Spinal cord (tissue), 10 donors: ENCODE data around the gene SAV1. TPM values are rescaled to one million over a fixed set of nuclear protein-coding genes. Genes with fewer than 3 reads are reported as not detected.
"Not testable (repeated sequence)": the region's sequence is repeated elsewhere in the genome, so short reads cannot be mapped to it uniquely, and the experiment has no call there.

Experiments
- DNase-seq, 6 donors: peaks; one replicate each; pipeline versions ENCODE4 v3.0.0 to v3.0.0-alpha.2; 2013 to 2015; ENCODE audit warnings: low spot score in 6 of 6, low read depth in 4 of 6
- H3K27ac ChIP-seq: one replicate; pipeline ENCODE4 v1.5.1; 2013; ENCODE audit warnings: low read depth, low read length, control low read depth
- H3K27me3 ChIP-seq: one replicate; pipeline ENCODE4 v1.6.1; 2013; ENCODE audit warnings: low read length; ENCODE audit not compliant: control insufficient read depth, insufficient read depth
- H3K36me3 ChIP-seq: one replicate; pipeline ENCODE4 v1.6.1; 2013; ENCODE audit warnings: low read length; ENCODE audit not compliant: control insufficient read depth, insufficient read depth
- H3K4me1 ChIP-seq: one replicate; pipeline ENCODE4 v1.6.1; 2013; ENCODE audit warnings: low read length; ENCODE audit not compliant: control insufficient read depth, insufficient read depth
- H3K4me3 ChIP-seq: one replicate; pipeline ENCODE4 v1.5.1; 2013; ENCODE audit warnings: low read depth, low read length, control low read depth
- H3K9me3 ChIP-seq: one replicate; pipeline ENCODE4 v1.6.1; 2013; ENCODE audit warnings: low read length; ENCODE audit not compliant: control insufficient read depth, insufficient read depth
- WGBS: methylation state at CpG from one replicate; pipeline ENCODE4 v1.1.5; 2013; ENCODE audit warnings: missing lambda C conversion rate; ENCODE audit not compliant: insufficient coverage; 5-methylcytosine and 5-hydroxymethylcytosine counted together
- polyA plus RNA-seq, 2 donors: library from polyadenylated mRNA; unstranded; fragments of 120-200 nt; gene quantifications; one replicate each; pipeline ENCODE4 v1.2.1, GENCODE V29; 2013; ENCODE audit not compliant: insufficient read length in 2 of 2
- total RNA-seq, 2 donors: library from RNA; depleted of rRNA in 1 of 2; stranded (reverse); fragments of 120-200 nt in 1 of 2; fragments of >200 nt in 1 of 2; gene quantifications; one replicate each; pipeline versions ENCODE4 v1.2.3 to v1.2.4, GENCODE V29; 2013 to 2014
- donor health status: healthy.

SAV1 gene
- total and polyA plus RNA-seq, 4 donors = 20.7 to 30.2 (median 26.2) TPM

DNA sequence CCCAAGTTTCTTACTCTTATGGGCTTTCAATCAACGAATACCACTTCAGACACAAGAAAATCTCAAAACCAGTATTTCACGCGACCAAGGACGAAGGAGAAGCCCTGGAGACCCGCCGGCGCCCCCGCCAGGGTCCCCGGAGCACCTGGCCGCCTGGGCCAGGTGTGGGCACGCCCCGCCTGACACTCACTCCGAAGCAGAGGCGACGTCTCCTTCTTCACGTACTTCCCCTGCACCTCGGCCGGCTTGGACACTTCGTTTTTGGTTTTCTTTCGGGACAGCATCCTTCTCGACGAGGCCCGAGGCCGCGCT lies 466 bp downstream of the SAV1 start:
- peak in 1 of 6 donors; percentile 28 for DNase-seq
- Histone ChIP-seq H3K9me3 (no peaks in the 10 kb centered on the region), H3K27ac (peak overlapping the region; percentile 95), H3K4me3 (peak overlapping the region; percentile 77), H3K36me3 (no peaks in the 10 kb centered on the region), H3K27me3 (no peaks in the 10 kb centered on the region), H3K4me1 (no peaks in the 10 kb centered on the region)
- WGBS = under 1% methylated on average over 25 of the region's 25 CpGs

DNA sequence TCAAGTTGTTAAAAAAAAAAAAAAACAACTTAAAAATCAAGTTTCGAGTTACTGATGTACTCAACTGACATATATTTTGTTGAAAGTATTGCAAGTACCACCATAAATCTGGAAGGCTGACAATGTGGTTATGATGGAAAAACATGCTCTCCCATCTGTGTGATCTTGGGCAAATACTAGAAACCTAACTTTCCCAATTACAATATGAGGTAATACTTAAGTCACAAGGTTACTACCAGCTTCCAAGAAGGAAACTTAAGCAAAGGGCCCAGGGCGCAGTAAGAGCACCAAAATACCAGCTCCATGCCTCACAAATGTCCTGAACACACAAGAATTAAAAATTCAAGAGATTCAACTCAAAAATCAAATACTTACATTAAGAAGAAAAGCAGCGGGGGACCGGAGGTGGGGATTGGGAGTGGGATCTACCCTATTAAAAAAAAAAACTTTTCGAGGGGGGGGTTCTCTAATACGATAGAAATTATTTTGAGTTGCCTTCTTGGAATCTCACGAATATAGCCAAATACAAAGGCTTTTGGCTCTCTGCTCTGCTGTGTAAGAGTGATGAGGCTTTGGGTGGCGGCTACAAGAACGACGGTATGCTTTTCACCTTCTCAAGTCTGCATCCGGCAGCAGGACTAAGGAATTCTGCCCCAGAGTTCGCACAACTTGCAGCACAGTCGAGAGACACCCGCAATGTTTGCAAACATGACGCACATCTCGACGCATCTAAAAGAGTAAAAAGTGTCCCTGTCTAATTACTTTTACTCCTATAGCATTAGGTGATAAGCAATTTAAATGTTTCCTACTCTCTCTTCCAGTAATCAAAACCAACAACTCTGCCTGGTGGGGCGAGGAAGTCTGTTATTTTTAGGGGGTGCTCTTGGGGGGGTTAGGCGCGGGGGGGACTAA lies 1.1 kb downstream of the SAV1 start:
- H3K36me3 ChIP-seq = no peaks in the 10 kb centered on the region
- H3K4me3 ChIP-seq = peak overlapping the region; percentile 77
- H3K27ac ChIP-seq = peak overlapping the region; percentile 95
- peak in 2 of 6 donors; percentile 58 to 61 for DNase-seq
- 0% methylated on average over 5 of the region's 20 CpGs for WGBS
- no peaks in the 10 kb centered on the region for H3K4me1 ChIP-seq
- no peaks in the 10 kb centered on the region for H3K27me3 ChIP-seq
- H3K9me3 ChIP-seq = no peaks in the 10 kb centered on the region

- WGBS = no CpG with 5 or more reads among the region's 5 CpGs
- DNase-seq, H3K36me3 ChIP-seq, H3K27ac ChIP-seq, H3K9me3 ChIP-seq, H3K27me3 ChIP-seq, H3K4me3 ChIP-seq, H3K4me1 ChIP-seq: not testable (repeated sequence)
These were observed 2.8 kb downstream of the SAV1 start for GRCh38 chr14:50665300-50665699.

DNA sequence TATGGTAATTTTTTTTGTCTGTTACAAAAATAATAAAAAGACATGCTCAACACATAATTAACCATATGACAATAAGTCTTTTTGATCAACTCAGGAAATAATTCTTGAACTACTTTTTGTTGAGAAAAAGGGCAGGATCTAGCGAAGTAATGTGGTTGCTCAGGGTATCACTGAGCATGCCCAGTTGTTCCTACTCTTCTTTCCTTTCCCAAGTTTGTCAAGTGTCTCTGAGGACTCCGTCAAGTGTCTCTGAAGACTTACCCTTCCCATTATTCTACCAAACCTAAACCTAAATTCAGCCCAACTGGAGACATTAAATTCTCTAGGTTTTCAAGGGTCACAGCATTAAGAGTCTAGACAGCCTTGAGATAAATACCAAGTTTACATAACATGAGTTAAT lies 3.5 kb downstream of the SAV1 start:
- H3K27me3 ChIP-seq, H3K4me1 ChIP-seq, H3K36me3 ChIP-seq, H3K9me3 ChIP-seq, H3K27ac ChIP-seq, H3K4me3 ChIP-seq, DNase-seq: not testable (repeated sequence)
- WGBS = no CpG with 5 or more reads among the region's 2 CpGs

- Histone ChIP-seq H3K27ac (no peak overlapping the region), H3K9me3 (no peaks in the 10 kb centered on the region), H3K27me3 (no peaks in the 10 kb centered on the region), H3K4me3 (no peak overlapping the region), H3K4me1 (no peaks in the 10 kb centered on the region), H3K36me3 (no peaks in the 10 kb centered on the region)
- no peak for DNase-seq
- 81% methylated on average over 5 of the region's 6 CpGs for WGBS
These were observed 8.7 kb downstream of the SAV1 start for GRCh38 chr14:50659327-50659974.

DNA sequence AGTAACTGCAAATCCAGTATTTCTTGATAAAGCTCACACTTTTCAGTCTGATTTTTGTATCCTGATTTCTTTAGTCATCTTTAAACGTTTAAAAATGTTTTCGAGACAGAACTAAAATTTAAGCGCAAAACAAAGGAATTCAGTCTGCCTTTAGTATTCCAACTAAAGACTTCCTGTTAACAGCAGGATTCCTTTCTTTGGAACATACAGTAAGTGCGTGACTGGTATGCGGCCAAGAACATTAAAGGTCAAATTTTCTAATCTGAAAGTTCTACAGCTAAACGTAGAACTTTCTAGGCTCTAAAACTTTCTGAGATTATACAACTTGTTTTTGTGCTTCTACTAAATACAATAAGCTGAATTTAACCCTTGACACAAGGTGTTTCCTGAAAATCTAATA lies 9.9 kb downstream of the SAV1 start:
- 24% methylated on average over 3 of the region's 6 CpGs for WGBS
- H3K27me3 ChIP-seq = no peaks in the 10 kb centered on the region
- DNase-seq = peak in 1 of 6 donors; percentile 58
- H3K4me1 ChIP-seq = no peaks in the 10 kb centered on the region
- H3K4me3 ChIP-seq = no peak overlapping the region
- no peaks in the 10 kb centered on the region for H3K36me3 ChIP-seq
- H3K9me3 ChIP-seq = no peaks in the 10 kb centered on the region
- peak overlapping the region; percentile 36 for H3K27ac ChIP-seq

GRCh38 chr14:50657753-50658152 lies 10.4 kb downstream of the SAV1 start:
- H3K27ac ChIP-seq = peak overlapping the region; percentile 36
- no peak for DNase-seq
- no CpG with 5 or more reads among the region's 2 CpGs for WGBS
- no peaks in the 10 kb centered on the region for H3K27me3 ChIP-seq
- no peak overlapping the region for H3K4me3 ChIP-seq
- no peaks in the 10 kb centered on the region for H3K4me1 ChIP-seq
- no peaks in the 10 kb centered on the region for H3K36me3 ChIP-seq
- H3K9me3 ChIP-seq = no peaks in the 10 kb centered on the region

- no CpG with 5 or more reads among the region's 6 CpGs for WGBS
These were observed 11.3 kb downstream of the SAV1 start for GRCh38 chr14:50656776-50657175.

DNA sequence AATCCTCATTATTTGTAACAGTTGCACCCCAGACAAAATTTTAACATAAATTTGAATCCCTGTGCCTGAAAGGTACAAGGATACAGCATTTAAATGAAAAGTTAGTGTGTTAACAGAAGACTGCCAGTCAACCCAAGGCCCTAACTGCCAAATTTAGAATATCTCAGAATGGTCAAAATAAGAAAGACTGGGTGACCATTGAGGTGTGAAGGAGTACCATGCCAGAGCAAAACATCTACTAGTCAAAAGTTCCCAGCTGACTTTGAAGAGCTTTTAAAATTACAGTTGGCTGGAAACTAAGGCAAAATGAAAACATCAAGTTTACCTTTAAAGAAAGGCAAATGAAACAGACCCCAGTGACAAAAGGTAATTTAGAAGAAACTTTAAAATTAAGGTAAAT lies 18.4 kb downstream of the SAV1 start:
- Histone ChIP-seq H3K4me1 (no peaks in the 10 kb centered on the region), H3K36me3 (no peaks in the 10 kb centered on the region), H3K27me3 (no peaks in the 10 kb centered on the region), H3K4me3 (no peak overlapping the region), H3K9me3 (no peaks in the 10 kb centered on the region), H3K27ac (no peak overlapping the region)
- no peak for DNase-seq

More at GRCh38 chr14:50656776-50657175, 11.3 kb downstream of the SAV1 start:
- DNase-seq = no peak
- Histone ChIP-seq H3K4me3 (no peak overlapping the region), H3K27ac (no peak overlapping the region), H3K9me3 (no peaks in the 10 kb centered on the region), H3K27me3 (no peaks in the 10 kb centered on the region), H3K4me1 (no peaks in the 10 kb centered on the region), H3K36me3 (no peaks in the 10 kb centered on the region)

- peak in 1 of 6 donors; percentile 10 for DNase-seq
- H3K4me3 ChIP-seq = no peak overlapping the region
- no peaks in the 10 kb centered on the region for H3K36me3 ChIP-seq
- no peaks in the 10 kb centered on the region for H3K9me3 ChIP-seq
- no peaks in the 10 kb centered on the region for H3K27me3 ChIP-seq
- H3K27ac ChIP-seq = no peak overlapping the region
- H3K4me1 ChIP-seq = no peaks in the 10 kb centered on the region
These were observed 20.4 kb downstream of the SAV1 start for GRCh38 chr14:50647753-50648152.
